T-cell (primary cell): ENCODE measurements around the gene NAIF1. TPM values are rescaled to one million over a fixed set of nuclear protein-coding genes. Genes with fewer than 3 reads are reported as not detected.
"Not testable (repeated sequence)": the region's sequence is repeated elsewhere in the genome, so short reads cannot be mapped to it uniquely, and the experiment has no call there.

ENCODE experiments used
- ATAC-seq, 4 experiments: fragments of 200-7000 bp in 3 of 4; fragments of 150-1000 bp in 1 of 4; cut with Tn5 transposase; replicated peaks in 1 of 4; 1 replicate in 3 of 4; 2 replicates in 1 of 4; pipeline ENCODE4 v1.10.0; 2021; ENCODE audit warnings: moderate library complexity in 3 of 4, mild to moderate bottlenecking in 2 of 4, moderate number of reproducible peaks in 1 of 4
- CTCF ChIA-PET, 2 donors: fragments of 300-600 bp; sonication (Branson Sonifier 250); formaldehyde crosslinking; loops; one replicate each; lab custom pipeline; 2022; ENCODE audit warnings: antibody characterized with exemption in 2 of 2; lab: Charles Lee
- POLR2A ChIA-PET, 2 donors: fragments of 300-600 bp; sonication (Branson Sonifier 250); formaldehyde crosslinking; loops; one replicate each; lab custom pipeline; 2022; ENCODE audit warnings: antibody characterized with exemption in 2 of 2; lab: Charles Lee
- DNase-seq, 35 experiments: peaks; one replicate each; pipeline versions ENCODE4 v3.0.0 to v3.0.0-alpha.2; 2013 to 2023
- H3K27ac ChIP-seq: one replicate; pipeline ENCODE4 v1.5.1; 2013; ENCODE audit warnings: low read length
- H3K27me3 ChIP-seq, 2 experiments: replicated peaks in 1 of 2; 1 replicate in 1 of 2; 2 replicates in 1 of 2; pipeline versions ENCODE4 v1.6.1 to v1.7.0; 2013; ENCODE audit warnings: low read length in 1 of 2, mixed read lengths in 1 of 2; ENCODE audit not compliant: control insufficient read depth in 2 of 2, insufficient read depth in 2 of 2; ENCODE audit errors: extremely low read depth in 1 of 2
- H3K36me3 ChIP-seq, 2 donors: 1 replicate in 1 of 2; 2 replicates in 1 of 2; pipeline versions ENCODE4 v1.6.1 to v1.7.0; 2013; ENCODE audit warnings: low read length in 1 of 2; ENCODE audit not compliant: control insufficient read depth in 2 of 2, insufficient read depth in 1 of 2; ENCODE audit errors: extremely low read depth in 1 of 2
- H3K4me1 ChIP-seq, 2 experiments: 1 replicate in 1 of 2; 2 replicates in 1 of 2; pipeline versions ENCODE4 v1.6.1 to v1.7.0; 2013; ENCODE audit warnings: low read length in 2 of 2, mixed read lengths in 1 of 2; ENCODE audit not compliant: insufficient read depth in 2 of 2, control insufficient read depth in 1 of 2; ENCODE audit errors: extremely low read depth in 1 of 2
- H3K4me3 ChIP-seq, 2 donors: 1 replicate in 1 of 2; 2 replicates in 1 of 2; pipeline versions ENCODE4 v1.5.1 to v1.7.0; 2013; ENCODE audit warnings: mild to moderate bottlenecking in 2 of 2, low read length in 1 of 2, moderate library complexity in 1 of 2; ENCODE audit not compliant: control insufficient read depth in 1 of 2; ENCODE audit errors: extremely low read depth in 1 of 2
- H3K9me3 ChIP-seq: 2 replicates; pipeline ENCODE4 v1.7.0; 2013
- H3K27ac Mint-ChIP-seq, 2 donors: one replicate each; pipeline ENCODE4 v1.8.0; 2020 to 2021; ENCODE audit warnings: mild to moderate bottlenecking in 2 of 2, mixed read lengths in 2 of 2
- H3K27me3 Mint-ChIP-seq, 2 donors: one replicate each; pipeline ENCODE4 v1.8.0; 2021 to 2022; ENCODE audit warnings: mixed read lengths in 2 of 2
- H3K36me3 Mint-ChIP-seq: one replicate; pipeline ENCODE4 v1.8.0; 2021; ENCODE audit warnings: mixed read lengths
- H3K4me1 Mint-ChIP-seq, 3 donors: one replicate each; pipeline ENCODE4 v1.8.0; 2020 to 2022; ENCODE audit warnings: mixed read lengths in 3 of 3, mild to moderate bottlenecking in 1 of 3
- H3K4me3 Mint-ChIP-seq, 3 donors: one replicate each; pipeline ENCODE4 v1.8.0; 2020 to 2022; ENCODE audit warnings: mild to moderate bottlenecking in 3 of 3, mixed read lengths in 3 of 3, moderate library complexity in 3 of 3
- H3K9me3 Mint-ChIP-seq, 3 donors: one replicate each; pipeline ENCODE4 v1.8.0; 2020 to 2022; ENCODE audit warnings: mixed read lengths in 3 of 3
- WGBS: methylation state at CpG from one replicate; pipeline ENCODE4 v1.1.5; 2013; ENCODE audit warnings: missing lambda C conversion rate; ENCODE audit not compliant: insufficient coverage; 5-methylcytosine and 5-hydroxymethylcytosine counted together
- total RNA-seq, 35 experiments: library from RNA in 6 of 35; stranded (reverse) in 6 of 35; fragments of 120-200 nt in 1 of 35; gene quantifications; one replicate each; pipeline versions ENCODE4 v1.2.1 to v1.2.4 and lab custom pipeline; 2013 to 2026

NAIF1 gene
- total RNA-seq, 5 donors from 2014 or later (not counting 1 experiment from before 2014, with no cell fraction given): 11.6 to 14.9 (median 13.8) TPM

- CTCF ChIA-PET: interaction anchor here in 1 of 2 donors (0.5 to 1.4 kb wide), 10 partner anchors 15 to 140 kb away, joined by 3 to 7 read pairs (median 3); no protein-coding TSS in a partner anchor
- peaks cover 29 to 66% of the 10 kb centered on the region in 2 experiments for H3K4me1 ChIP-seq
- H3K36me3 ChIP-seq: peaks cover 0 to 5% of the 10 kb centered on the region in 2 donors
- H3K9me3 ChIP-seq: no peaks in the 10 kb centered on the region
- Mint-ChIP-seq H3K9me3 (no peaks in the 10 kb centered on the region), H3K36me3 (peaks cover 6% of the 10 kb centered on the region), H3K27ac (peak overlapping the region; percentile 95 to 96), H3K27me3 (no peaks in the 10 kb centered on the region), H3K4me1 (peaks cover 49 to 63% (median 62%) of the 10 kb centered on the region in 3 donors), H3K4me3 (peak overlapping the region in 2 of 3 donors; percentile 74 to 78)
- peak overlapping the region; percentile 86 for H3K27ac ChIP-seq
- no peaks in the 10 kb centered on the region for H3K27me3 ChIP-seq
- no peak for ATAC-seq
- peak in 25 of 35 experiments; percentile 16 to 80 (median 35) for DNase-seq
- 0% methylated on average over 3 of the region's 5 CpGs for WGBS
- H3K4me3 ChIP-seq: peak overlapping the region; percentile 44 to 47
- POLR2A ChIA-PET: interaction anchor here (0.6 to 0.9 kb wide), 4 partner anchors 12 to 111 kb away, joined by 3 read pairs; no protein-coding TSS in a partner anchor
Measured at GRCh38 chr9:128072144-128073021, 5.3 kb upstream of the NAIF1 start.

- H3K9me3 ChIP-seq, ATAC-seq, DNase-seq, H3K9me3 Mint-ChIP-seq, H3K36me3 Mint-ChIP-seq, H3K27me3 ChIP-seq, H3K36me3 ChIP-seq, H3K27me3 Mint-ChIP-seq: not testable (repeated sequence)
- Histone ChIP-seq H3K27ac (peak overlapping the region; percentile 86), H3K4me3 (peak overlapping the region; percentile 44 to 47), H3K4me1 (peaks cover 32 to 66% of the 10 kb centered on the region in 2 experiments)
- ChIA-PET CTCF (interaction anchor here (0.5 to 0.8 kb wide), 2 partner anchors 8 to 16 kb away, joined by 3 read pairs; no protein-coding TSS in a partner anchor), POLR2A (interaction anchor here in 1 of 2 donors (0.6 kb wide), 2 partner anchors 13 to 22 kb away, joined by 3 read pairs; no protein-coding TSS in a partner anchor)
- peaks cover 41 to 55% (median 53%) of the 10 kb centered on the region in 3 donors for H3K4me1 Mint-ChIP-seq
- peak overlapping the region in 2 of 3 donors; percentile 74 to 78 for H3K4me3 Mint-ChIP-seq
- peak overlapping the region; percentile 95 to 96 for H3K27ac Mint-ChIP-seq
- WGBS: 34% methylated on average over 4 of the region's 12 CpGs
Measured at GRCh38 chr9:128071475-128071874, 4.4 kb upstream of the NAIF1 start.

GRCh38 chr9:128070874-128071273 lies 3.8 kb upstream of the NAIF1 start:
- peak overlapping the region in 2 of 3 donors; percentile 74 to 97 for H3K4me3 Mint-ChIP-seq
- Histone ChIP-seq H3K27me3 (no peaks in the 10 kb centered on the region), H3K4me3 (no peak overlapping the region), H3K27ac (peak overlapping the region; percentile 86), H3K9me3 (no peaks in the 10 kb centered on the region), H3K36me3 (no peaks in the 10 kb centered on the region), H3K4me1 (peaks cover 37 to 70% of the 10 kb centered on the region in 2 experiments)
- ATAC-seq (no peak), DNase-seq (no peak)
- 31% methylated on average over 2 of the region's 7 CpGs for WGBS
- no peaks in the 10 kb centered on the region for H3K9me3 Mint-ChIP-seq
- ChIA-PET CTCF (no interaction called here), POLR2A (interaction anchor here in 1 of 2 donors (0.6 kb wide), 1 partner anchor 10 kb away, joined by 14 read pairs; no protein-coding TSS in a partner anchor)
- no peaks in the 10 kb centered on the region for H3K27me3 Mint-ChIP-seq
- peak overlapping the region; percentile 95 to 96 for H3K27ac Mint-ChIP-seq
- peaks cover 2% of the 10 kb centered on the region for H3K36me3 Mint-ChIP-seq
- H3K4me1 Mint-ChIP-seq: peaks cover 47 to 61% (median 53%) of the 10 kb centered on the region in 3 donors

GRCh38 chr9:128068386-128069205 lies 1.5 kb upstream of the NAIF1 start:
- ChIA-PET CTCF (interaction anchor here in 1 of 2 donors (1.5 kb wide), 1 partner anchor 47 kb away, joined by 3 read pairs; no protein-coding TSS in a partner anchor), POLR2A (interaction anchor here in 1 of 2 donors (1.0 kb wide), 1 partner anchor 19 kb away, joined by 4 read pairs; no protein-coding TSS in a partner anchor)
- Histone ChIP-seq H3K36me3 (peaks cover 0 to 3% of the 10 kb centered on the region in 2 donors), H3K4me3 (peak overlapping the region; percentile 60 to 70), H3K27me3 (no peaks in the 10 kb centered on the region), H3K9me3 (no peaks in the 10 kb centered on the region), H3K27ac (peak overlapping the region; percentile 40), H3K4me1 (peaks cover 45 to 77% of the 10 kb centered on the region in 2 experiments)
- no peaks in the 10 kb centered on the region for H3K9me3 Mint-ChIP-seq
- H3K27ac Mint-ChIP-seq: peak overlapping the region; percentile 93
- 1% methylated on average over 43 of the region's 50 CpGs for WGBS
- H3K4me3 Mint-ChIP-seq: peak overlapping the region in 2 of 3 donors; percentile 93 to 97
- no peaks in the 10 kb centered on the region for H3K27me3 Mint-ChIP-seq
- H3K36me3 Mint-ChIP-seq: peaks cover 2% of the 10 kb centered on the region
- peaks cover 43 to 68% (median 57%) of the 10 kb centered on the region in 3 donors for H3K4me1 Mint-ChIP-seq
- ATAC-seq: peak in 2 of 4 experiments; percentile 2 to 5
- peak in 14 of 35 experiments; percentile 8 to 61 (median 30) for DNase-seq

- POLR2A ChIA-PET: interaction anchor here in 1 of 2 donors (0.9 to 1.0 kb wide), 3 partner anchors 19 to 42 kb away, joined by 3 to 4 read pairs (median 3); no protein-coding TSS in a partner anchor
- peaks cover 37 to 78% of the 10 kb centered on the region in 2 experiments for H3K4me1 ChIP-seq
- peak within 1 kb of the TSS; percentile 91 for H3K27ac ChIP-seq
- no peaks in the 10 kb centered on the region for H3K9me3 ChIP-seq
- Mint-ChIP-seq H3K36me3 (peaks cover 2% of the 10 kb centered on the region), H3K4me1 (peaks cover 35 to 68% (median 57%) of the 10 kb centered on the region in 3 donors), H3K4me3 (peak within 1 kb of the TSS in 2 of 3 donors; percentile 93 to 97), H3K27ac (peak within 1 kb of the TSS; percentile 93), H3K27me3 (no peaks in the 10 kb centered on the region), H3K9me3 (no peaks in the 10 kb centered on the region)
- H3K36me3 ChIP-seq: peaks cover 0 to 11% of the 10 kb centered on the region in 2 donors
- no peaks in the 10 kb centered on the region for H3K27me3 ChIP-seq
- CTCF ChIA-PET: interaction anchor here in 1 of 2 donors (0.6 to 1.5 kb wide), 5 partner anchors 25 to 283 kb away, joined by 3 to 5 read pairs (median 3); no protein-coding TSS in a partner anchor
- H3K4me3 ChIP-seq: peak within 1 kb of the TSS; percentile 70 to 98
- under 1% methylated on average over 65 of the region's 67 CpGs for WGBS
- ATAC-seq (peak; percentile 81 to 89 (median 85)), DNase-seq (peak; percentile 99 to 100 (median 100))
Measured at GRCh38 chr9:128067645-128068385, 695 bp upstream of the NAIF1 start, which contains the start of gene SLC25A25. Gene SLC25A25, plus strand, starts transcription at chr9:128068232. Its CDS starts 88 bp downstream, at chr9:128068320.
